Cardiac muscle cell (in vitro differentiated cells and primary cell): ENCODE measurements around the gene EN2. TPM values are rescaled to one million over a fixed set of nuclear protein-coding genes. Genes with fewer than 3 reads are reported as not detected.

ENCODE experiments used
- DNase-seq, 2 donors: peaks; one replicate each; pipeline versions ENCODE4 v3.0.0 to v3.0.0-alpha.2; 2010 to 2017; ENCODE audit warnings: low read depth in 1 of 2, low spot score in 1 of 2
- H3K27ac ChIP-seq: fragments of 200-600 bp; sonication (generic); 2 replicates; pipeline ENCODE4 v1.5.1; 2016
- H3K27me3 ChIP-seq: fragments of 200-600 bp; sonication (generic); 2 replicates; pipeline ENCODE4 v1.6.0; 2016; ENCODE audit warnings: control low read depth
- H3K36me3 ChIP-seq: fragments of 200-600 bp; sonication (generic); 2 replicates; pipeline ENCODE4 v1.5.1; 2016; ENCODE audit warnings: control low read depth
- H3K4me1 ChIP-seq: fragments of 200-600 bp; sonication (generic); 2 replicates; pipeline ENCODE4 v1.8.1; 2017; ENCODE audit warnings: low read depth, mild to moderate bottlenecking, mixed run types
- H3K4me3 ChIP-seq: fragments of 200-600 bp; sonication (generic); 2 replicates; pipeline ENCODE4 v1.5.1; 2016; ENCODE audit warnings: mild to moderate bottlenecking
- H3K9me3 ChIP-seq: fragments of 200-600 bp; sonication (generic); 2 replicates; pipeline ENCODE4 v1.5.1; 2017; ENCODE audit warnings: low read depth, mild to moderate bottlenecking, control low read depth
- CTCF ChIP-seq: IDR thresholded peaks from 2 replicates; pipeline ENCODE4 v1.5.1; 2012; ENCODE audit warnings: low read depth, mild to moderate bottlenecking, low read length
- polyA plus RNA-seq: library from polyadenylated mRNA; unstranded; fragments of >200 nt; fragmentation: Nextera tagmentation; extraction: Ambion mirVana; gene quantifications from 2 replicates; pipeline ENCODE4 v1.2.1, GENCODE V29; 2016
- total RNA-seq: library from RNA; depleted of rRNA; stranded (reverse); fragments of >200 nt; gene quantifications from 2 replicates; pipeline ENCODE4 v1.2.3, GENCODE V29; 2016

Gene EN2
- total and polyA plus RNA-seq, 2 experiments from 2014 or later = not detected

- no peak for TF ChIP-seq CTCF
- H3K9me3 ChIP-seq = no peaks in the 10 kb centered on the region
- H3K4me3 ChIP-seq = no peak overlapping the region
- H3K27ac ChIP-seq = no peak overlapping the region
- H3K36me3 ChIP-seq = no peaks in the 10 kb centered on the region
- DNase-seq = no peak
- H3K27me3 ChIP-seq = peaks cover 89% of the 10 kb centered on the region
- H3K4me1 ChIP-seq = no peaks in the 10 kb centered on the region
These were observed 29.6 kb upstream of the EN2 start for GRCh38 chr7:155428171-155428834.

DNA sequence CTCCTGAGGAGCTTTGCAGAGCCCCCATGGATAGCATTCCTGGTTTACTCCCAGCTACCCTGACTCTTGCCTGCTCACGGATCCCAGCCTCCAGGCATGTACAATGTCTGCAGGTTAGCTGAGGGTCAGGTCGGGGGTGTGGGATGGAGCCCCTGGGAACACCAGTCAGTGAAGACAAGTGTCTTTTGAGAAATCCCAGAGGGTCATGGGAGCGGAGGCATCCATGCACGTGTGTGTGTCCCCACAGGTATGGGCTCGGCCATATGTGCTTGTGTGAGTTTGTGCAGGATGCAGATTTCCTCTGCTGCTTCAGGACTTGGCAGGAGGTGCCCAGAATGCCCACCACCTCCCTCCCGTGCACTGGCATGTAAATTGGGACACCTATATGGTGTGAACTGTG lies 28.3 kb upstream of the EN2 start:
- no peak for DNase-seq
- H3K36me3 ChIP-seq = no peaks in the 10 kb centered on the region
- no peaks in the 10 kb centered on the region for H3K4me1 ChIP-seq
- no peak overlapping the region for H3K4me3 ChIP-seq
- H3K27me3 ChIP-seq = peaks cover 77% of the 10 kb centered on the region
- no peak overlapping the region for H3K27ac ChIP-seq
- no peak for TF ChIP-seq CTCF
- no peaks in the 10 kb centered on the region for H3K9me3 ChIP-seq

- Histone ChIP-seq H3K27me3 (peaks cover 74% of the 10 kb centered on the region), H3K27ac (no peak overlapping the region), H3K4me3 (no peak overlapping the region), H3K36me3 (no peaks in the 10 kb centered on the region), H3K9me3 (no peaks in the 10 kb centered on the region), H3K4me1 (no peaks in the 10 kb centered on the region)
- TF ChIP-seq CTCF = no peak
- no peak for DNase-seq
These were observed 27.3 kb upstream of the EN2 start for GRCh38 chr7:155430606-155431005.

DNA sequence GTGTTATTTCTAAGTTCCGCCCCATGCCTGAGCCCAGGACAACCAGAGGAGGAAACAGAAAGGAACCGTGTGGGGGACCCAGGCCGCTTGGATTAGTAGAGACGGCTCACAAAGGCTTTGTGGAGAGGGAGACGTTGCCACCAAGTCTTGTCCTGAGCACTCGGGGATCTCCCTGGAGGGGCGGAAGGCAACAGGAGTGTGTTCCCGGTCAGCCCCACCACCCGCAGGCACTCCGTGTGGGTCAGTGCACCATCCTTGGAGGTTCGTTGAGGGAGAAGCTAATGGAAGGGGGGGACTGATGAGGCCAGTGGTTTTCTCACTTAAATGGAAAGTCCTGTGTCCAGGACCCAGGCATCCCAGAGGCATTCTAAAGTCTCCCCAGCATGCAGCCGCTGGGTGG lies 26.7 kb upstream of the EN2 start:
- peaks cover 74% of the 10 kb centered on the region for H3K27me3 ChIP-seq
- TF ChIP-seq CTCF = no peak

GRCh38 chr7:155431711-155432110 lies 26.2 kb upstream of the EN2 start:
- no peaks in the 10 kb centered on the region for H3K9me3 ChIP-seq
- H3K27me3 ChIP-seq = peaks cover 74% of the 10 kb centered on the region
- DNase-seq = no peak
- H3K4me3 ChIP-seq = no peak overlapping the region
- no peak overlapping the region for H3K27ac ChIP-seq
- TF ChIP-seq CTCF = no peak
- H3K4me1 ChIP-seq = no peaks in the 10 kb centered on the region
- H3K36me3 ChIP-seq = no peaks in the 10 kb centered on the region

More for the DNA sequence above, 26.7 kb upstream of the EN2 start:
- Histone ChIP-seq H3K9me3 (no peaks in the 10 kb centered on the region), H3K4me1 (no peaks in the 10 kb centered on the region), H3K27ac (no peak overlapping the region), H3K4me3 (no peak overlapping the region), H3K36me3 (no peaks in the 10 kb centered on the region)
- no peak for DNase-seq
